Panc1 (cell line): ENCODE measurements around the gene NEFH. TPM values are rescaled to one million over a fixed set of nuclear protein-coding genes. Genes with fewer than 3 reads are reported as not detected.
A peak's percentile ranks its signal among the peaks of the same experiment; 100 is the strongest.

Source experiments
- ATAC-seq: fragments of 200-7000 bp; cut with Tn5 transposase; 2 replicates; pipeline ENCODE4 v1.9.1; 2020; ENCODE audit warnings: mild to moderate bottlenecking, moderate library complexity
- BruUV-seq: library from RNA; stranded (reverse); fragments of 400-500 nt; replicated peaks from 2 replicates; lab custom pipeline; 2021; lab: Mats Ljungman, UMichigan
- CTCF ChIA-PET: fragments of 300-600 bp; sonication (Branson Sonifier 250); formaldehyde crosslinking; loops from one replicate; lab custom pipeline; 2022; ENCODE audit warnings: antibody characterized with exemption; lab: Charles Lee
- POLR2A ChIA-PET: fragments of 300-600 bp; sonication (Branson Sonifier 250); formaldehyde crosslinking; loops from one replicate; lab custom pipeline; 2022; ENCODE audit warnings: antibody characterized with exemption; lab: Charles Lee
- DNase-seq: peaks from one replicate; pipeline ENCODE4 v3.0.0-alpha.2; 2010; ENCODE audit warnings: low read depth, low spot score
- H3K27ac ChIP-seq: 2 replicates; pipeline ENCODE4 v1.5.1; 2011; ENCODE audit warnings: mild to moderate bottlenecking, low read length, inconsistent platforms
- H3K27me3 ChIP-seq: fragments of 200-500 bp; sonication (Bioruptor generic); 2 replicates; pipeline ENCODE4 v1.6.0; 2014; ENCODE audit warnings: low read length, inconsistent platforms; ENCODE audit not compliant: control insufficient read depth, insufficient read depth
- H3K36me3 ChIP-seq: fragments of 200-500 bp; sonication (Bioruptor generic); 2 replicates; pipeline ENCODE4 v1.5.1; 2014; ENCODE audit warnings: inconsistent platforms, mild to moderate bottlenecking, low read length, moderate library complexity; ENCODE audit not compliant: control insufficient read depth, insufficient read depth
- H3K4me1 ChIP-seq: 2 replicates; pipeline ENCODE4 v1.5.1; 2011; ENCODE audit warnings: inconsistent platforms, mild to moderate bottlenecking, low read length, moderate library complexity; ENCODE audit not compliant: control insufficient read depth, insufficient read depth
- H3K4me3 ChIP-seq, 2 experiments: 2 replicates each; pipeline ENCODE4 v1.5.1; 2011 to 2012; ENCODE audit warnings: low read depth in 2 of 2, low read length in 2 of 2, mild to moderate bottlenecking in 2 of 2, inconsistent platforms in 1 of 2, moderate library complexity in 1 of 2
- H3K9me3 ChIP-seq: fragments of 200-500 bp; sonication (Bioruptor generic); 2 replicates; pipeline ENCODE4 v1.5.1; 2014; ENCODE audit warnings: low read depth, mild to moderate bottlenecking, inconsistent platforms, low read length, moderate library complexity; ENCODE audit not compliant: control insufficient read depth, insufficient read depth
- POLR2AphosphoS5 ChIP-seq: IDR thresholded peaks from 2 replicates; pipeline ENCODE4 v1.6.1; 2012; ENCODE audit warnings: mild to moderate bottlenecking, low read depth, low read length, moderate library complexity
- SIN3A ChIP-seq: IDR thresholded peaks from 2 replicates; pipeline ENCODE4 v1.6.1; 2012; ENCODE audit warnings: low read depth, mild to moderate bottlenecking, low read length, moderate library complexity, borderline replicate concordance; ENCODE audit not compliant: insufficient read depth
- TCF7L2 ChIP-seq: IDR thresholded peaks from 2 replicates; pipeline ENCODE4 v1.6.1; 2011; ENCODE audit warnings: mild to moderate bottlenecking, low read depth, low read length, inconsistent platforms
- in situ Hi-C: cut with HindIII; loops from 2 replicates; pipeline ENCODE4 v1.10.0; 2016; ENCODE audit warnings: low sequenced_read_pairs, low pct_unique_long_range_greater_than_20kb
- intact Hi-C: fragments of 100-400 bp; cut with micrococcal nuclease; formaldehyde crosslinking; loops from one replicate; pipeline ENCODE4 v1.10.0; 2022; ENCODE audit not compliant: unreplicated experiment
- total RNA-seq: library from RNA; stranded (reverse); gene quantifications from one replicate; pipeline ENCODE4 v1.2.1, GENCODE V29; 2021; ENCODE audit not compliant: unreplicated experiment
- TF ChIP-seq, protein P1 (sequence below), 2 experiments: IDR thresholded peaks; 2 replicates each; pipeline ENCODE4 v1.6.1; 2011 to 2012; ENCODE audit warnings: low read depth in 2 of 2, control low read depth in 1 of 2, low read length in 1 of 2, mild to moderate bottlenecking in 1 of 2, moderate library complexity in 1 of 2; ENCODE audit not compliant: insufficient read depth in 1 of 2
- TF ChIP-seq, protein P2 (sequence below): fragments of 450-650 bp; IDR thresholded peaks from 2 replicates; pipeline ENCODE4 v1.5.1; 2017; ENCODE audit warnings: mild to moderate bottlenecking

NEFH gene
- total RNA-seq, 1 experiment from 2014 or later, result 0.08 TPM

DNA sequence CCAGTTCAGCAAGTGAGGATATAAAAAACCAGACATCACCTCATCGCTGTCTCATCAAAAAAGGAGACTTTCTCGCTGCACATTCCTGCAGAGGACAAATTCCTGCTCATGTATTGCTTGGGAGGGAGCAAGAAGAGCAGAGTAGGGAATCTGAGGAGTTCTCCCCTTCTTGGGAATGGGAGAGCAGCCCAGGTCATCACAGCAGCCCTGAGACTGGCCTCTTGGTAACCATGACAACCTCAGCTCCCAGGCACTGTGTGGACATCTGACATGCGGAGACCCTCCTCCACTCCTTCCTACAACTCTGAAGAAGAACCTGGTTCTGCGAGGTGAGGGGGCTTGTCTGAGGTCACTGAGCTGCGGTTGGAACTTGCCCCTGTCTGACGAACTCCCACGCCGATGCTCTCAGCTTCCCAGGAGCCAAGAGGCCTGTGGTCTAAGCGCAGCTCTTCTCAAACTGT lies 23.8 kb upstream of the NEFH start:
- TF ChIP-seq TCF7L2 (no peak), POLR2AphosphoS5 (no peak), SIN3A (no peak)
- TF ChIP-seq, protein P1, sequence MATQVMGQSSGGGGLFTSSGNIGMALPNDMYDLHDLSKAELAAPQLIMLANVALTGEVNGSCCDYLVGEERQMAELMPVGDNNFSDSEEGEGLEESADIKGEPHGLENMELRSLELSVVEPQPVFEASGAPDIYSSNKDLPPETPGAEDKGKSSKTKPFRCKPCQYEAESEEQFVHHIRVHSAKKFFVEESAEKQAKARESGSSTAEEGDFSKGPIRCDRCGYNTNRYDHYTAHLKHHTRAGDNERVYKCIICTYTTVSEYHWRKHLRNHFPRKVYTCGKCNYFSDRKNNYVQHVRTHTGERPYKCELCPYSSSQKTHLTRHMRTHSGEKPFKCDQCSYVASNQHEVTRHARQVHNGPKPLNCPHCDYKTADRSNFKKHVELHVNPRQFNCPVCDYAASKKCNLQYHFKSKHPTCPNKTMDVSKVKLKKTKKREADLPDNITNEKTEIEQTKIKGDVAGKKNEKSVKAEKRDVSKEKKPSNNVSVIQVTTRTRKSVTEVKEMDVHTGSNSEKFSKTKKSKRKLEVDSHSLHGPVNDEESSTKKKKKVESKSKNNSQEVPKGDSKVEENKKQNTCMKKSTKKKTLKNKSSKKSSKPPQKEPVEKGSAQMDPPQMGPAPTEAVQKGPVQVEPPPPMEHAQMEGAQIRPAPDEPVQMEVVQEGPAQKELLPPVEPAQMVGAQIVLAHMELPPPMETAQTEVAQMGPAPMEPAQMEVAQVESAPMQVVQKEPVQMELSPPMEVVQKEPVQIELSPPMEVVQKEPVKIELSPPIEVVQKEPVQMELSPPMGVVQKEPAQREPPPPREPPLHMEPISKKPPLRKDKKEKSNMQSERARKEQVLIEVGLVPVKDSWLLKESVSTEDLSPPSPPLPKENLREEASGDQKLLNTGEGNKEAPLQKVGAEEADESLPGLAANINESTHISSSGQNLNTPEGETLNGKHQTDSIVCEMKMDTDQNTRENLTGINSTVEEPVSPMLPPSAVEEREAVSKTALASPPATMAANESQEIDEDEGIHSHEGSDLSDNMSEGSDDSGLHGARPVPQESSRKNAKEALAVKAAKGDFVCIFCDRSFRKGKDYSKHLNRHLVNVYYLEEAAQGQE (IDR thresholded peaks at IDR 0.05; ENCODE audit: insufficient read depth in 1 of 2, low read depth in 2 of 2, low read length in 1 of 2), result no peak
- TF ChIP-seq, protein P2, sequence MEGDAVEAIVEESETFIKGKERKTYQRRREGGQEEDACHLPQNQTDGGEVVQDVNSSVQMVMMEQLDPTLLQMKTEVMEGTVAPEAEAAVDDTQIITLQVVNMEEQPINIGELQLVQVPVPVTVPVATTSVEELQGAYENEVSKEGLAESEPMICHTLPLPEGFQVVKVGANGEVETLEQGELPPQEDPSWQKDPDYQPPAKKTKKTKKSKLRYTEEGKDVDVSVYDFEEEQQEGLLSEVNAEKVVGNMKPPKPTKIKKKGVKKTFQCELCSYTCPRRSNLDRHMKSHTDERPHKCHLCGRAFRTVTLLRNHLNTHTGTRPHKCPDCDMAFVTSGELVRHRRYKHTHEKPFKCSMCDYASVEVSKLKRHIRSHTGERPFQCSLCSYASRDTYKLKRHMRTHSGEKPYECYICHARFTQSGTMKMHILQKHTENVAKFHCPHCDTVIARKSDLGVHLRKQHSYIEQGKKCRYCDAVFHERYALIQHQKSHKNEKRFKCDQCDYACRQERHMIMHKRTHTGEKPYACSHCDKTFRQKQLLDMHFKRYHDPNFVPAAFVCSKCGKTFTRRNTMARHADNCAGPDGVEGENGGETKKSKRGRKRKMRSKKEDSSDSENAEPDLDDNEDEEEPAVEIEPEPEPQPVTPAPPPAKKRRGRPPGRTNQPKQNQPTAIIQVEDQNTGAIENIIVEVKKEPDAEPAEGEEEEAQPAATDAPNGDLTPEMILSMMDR, result no peak
- Histone ChIP-seq H3K27ac (no peak overlapping the region), H3K4me1 (no peaks in the 10 kb centered on the region), H3K9me3 (no peaks in the 10 kb centered on the region), H3K36me3 (no peaks in the 10 kb centered on the region), H3K4me3 (no peak overlapping the region), H3K27me3 (no peaks in the 10 kb centered on the region)
- POLR2A ChIA-PET, result no interaction called here
- intact Hi-C loops (no loop called here), in situ Hi-C loops (no loop called here)
- ATAC-seq, result no peak
- no TSS peak for BruUV-seq
- no peak for DNase-seq
- CTCF ChIA-PET, result no interaction called here

- no peaks in the 10 kb centered on the region for H3K9me3 ChIP-seq
- H3K36me3 ChIP-seq, result no peaks in the 10 kb centered on the region
- POLR2A ChIA-PET, result interaction anchor here (0.6 kb wide), 1 partner anchor 214 kb away, joined by 3 read pairs; no protein-coding TSS in a partner anchor
- ATAC-seq (peak; percentile 90), DNase-seq (no peak)
- in situ Hi-C loops, result no loop called here
- TF ChIP-seq, protein P2, result no peak
- TF ChIP-seq POLR2AphosphoS5 (no peak), SIN3A (no peak), TCF7L2 (no peak)
- TF ChIP-seq, protein P1 (IDR thresholded peaks at IDR 0.05; ENCODE audit: insufficient read depth in 1 of 2, low read depth in 2 of 2, low read length in 1 of 2), result no peak
- intact Hi-C loops, result no loop called here
- H3K27ac ChIP-seq, result no peak overlapping the region
- CTCF ChIA-PET, result no interaction called here
- H3K4me1 ChIP-seq, result no peaks in the 10 kb centered on the region
- BruUV-seq, result no TSS peak
- no peak overlapping the region for H3K4me3 ChIP-seq
- H3K27me3 ChIP-seq, result no peaks in the 10 kb centered on the region
Measured at GRCh38 chr22:29457730-29458129, 22.3 kb upstream of the NEFH start.
